Coronary artery (tissue), 2 donors: Measurements from ENCODE around the gene SPDYE6.
"Not testable (repeated sequence)": the region's sequence is repeated elsewhere in the genome, so short reads cannot be mapped to it uniquely, and the experiment has no call there.

Experiments
- DNase-seq: peaks from one replicate; pipeline ENCODE4 v3.0.0-alpha.2; 2017; ENCODE audit warnings: low spot score
- H3K27ac ChIP-seq, 2 donors: fragments of 200-600 bp; sonication (generic); one replicate each; pipeline ENCODE4 v1.5.1; 2016 to 2019
- H3K4me3 ChIP-seq: fragments of 200-600 bp; sonication (generic); 2 replicates; pipeline ENCODE4 v1.5.1; 2016; ENCODE audit warnings: mild to moderate bottlenecking, moderate library complexity
- CTCF ChIP-seq: fragments of 200-600 bp; sonication (generic); IDR thresholded peaks from one replicate; pipeline ENCODE4 v1.5.1; 2019; ENCODE audit warnings: antibody characterized with exemption

The SPDYE6 gene

GRCh38 chr7:102356344-102356743 lies at the start of gene SPDYE6:
TSS of gene SPDYE6 (minus strand) at chr7:102356444. CDS start at chr7:102356023, 421 bp downstream.
- DNase-seq, H3K27ac ChIP-seq, H3K4me3 ChIP-seq: not testable (repeated sequence)

GRCh38 chr7:102404862-102405188 lies 48.6 kb upstream of the SPDYE6 start:
- H3K4me3 ChIP-seq, H3K27ac ChIP-seq, DNase-seq: not testable (repeated sequence)

- TF ChIP-seq CTCF: peak; percentile 26
- no peak overlapping the region for H3K27ac ChIP-seq
- DNase-seq: no peak
- H3K4me3 ChIP-seq: no peak overlapping the region
Observed at GRCh38 chr7:102404005-102404861, 48.0 kb upstream of the SPDYE6 start.

GRCh38 chr7:102403563-102403962 lies 47.3 kb upstream of the SPDYE6 start:
- Histone ChIP-seq H3K27ac (no peak overlapping the region), H3K4me3 (no peak overlapping the region)
- DNase-seq: no peak
- no peak for TF ChIP-seq CTCF

- TF ChIP-seq CTCF: no peak
- no peak overlapping the region for H3K4me3 ChIP-seq
- no peak for DNase-seq
- H3K27ac ChIP-seq: no peak overlapping the region
Observed at GRCh38 chr7:102400360-102400759, 44.1 kb upstream of the SPDYE6 start.

- no peak for DNase-seq
- H3K27ac ChIP-seq: no peak overlapping the region
- no peak overlapping the region for H3K4me3 ChIP-seq
- no peak for TF ChIP-seq CTCF
Observed at GRCh38 chr7:102398543-102398942, 42.3 kb upstream of the SPDYE6 start.

GRCh38 chr7:102396710-102397019 lies 40.4 kb upstream of the SPDYE6 start:
- peak overlapping the region; percentile 63 to 89 for H3K27ac ChIP-seq
- TF ChIP-seq CTCF: no peak
- DNase-seq: no peak
- peak overlapping the region; percentile 96 for H3K4me3 ChIP-seq

GRCh38 chr7:102395873-102396709 lies 39.8 kb upstream of the SPDYE6 start, which contains the start of gene PRKRIP1:
TSS of gene PRKRIP1 (plus strand) at chr7:102396363. CDS start at chr7:102396412, 49 bp downstream.
- Histone ChIP-seq H3K4me3 (peak within 1 kb of the TSS; percentile 96), H3K27ac (peak within 1 kb of the TSS; percentile 63 to 89)
- peak; percentile 88 for DNase-seq
- no peak for TF ChIP-seq CTCF
